ENCODE measurements around the gene DPYD.
"Not testable (repeated sequence)": the region's sequence is repeated elsewhere in the genome, so short reads cannot be mapped to it uniquely, and the experiment has no call there.

Gene DPYD

DNA sequence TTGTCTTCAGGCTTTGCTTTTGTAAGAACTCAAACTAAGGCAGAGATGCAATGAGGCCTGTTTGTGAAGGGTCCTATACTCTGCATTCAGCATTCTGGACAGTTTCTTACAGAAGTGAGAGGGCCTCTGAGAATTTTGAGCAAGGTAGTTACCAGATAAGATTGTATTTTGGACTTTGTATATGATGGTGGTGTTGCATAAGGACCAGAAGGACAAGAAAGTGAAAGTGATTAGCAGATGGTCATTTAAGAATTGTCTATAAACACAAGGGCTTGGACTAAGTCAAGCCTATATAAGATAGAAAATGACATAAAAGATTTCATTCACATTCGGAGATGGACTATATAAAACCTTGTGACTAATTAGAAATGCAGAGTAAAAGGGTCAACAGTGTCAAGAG is 662.2 kb downstream of the DPYD start:
- no peak for DNase-seq

DNA sequence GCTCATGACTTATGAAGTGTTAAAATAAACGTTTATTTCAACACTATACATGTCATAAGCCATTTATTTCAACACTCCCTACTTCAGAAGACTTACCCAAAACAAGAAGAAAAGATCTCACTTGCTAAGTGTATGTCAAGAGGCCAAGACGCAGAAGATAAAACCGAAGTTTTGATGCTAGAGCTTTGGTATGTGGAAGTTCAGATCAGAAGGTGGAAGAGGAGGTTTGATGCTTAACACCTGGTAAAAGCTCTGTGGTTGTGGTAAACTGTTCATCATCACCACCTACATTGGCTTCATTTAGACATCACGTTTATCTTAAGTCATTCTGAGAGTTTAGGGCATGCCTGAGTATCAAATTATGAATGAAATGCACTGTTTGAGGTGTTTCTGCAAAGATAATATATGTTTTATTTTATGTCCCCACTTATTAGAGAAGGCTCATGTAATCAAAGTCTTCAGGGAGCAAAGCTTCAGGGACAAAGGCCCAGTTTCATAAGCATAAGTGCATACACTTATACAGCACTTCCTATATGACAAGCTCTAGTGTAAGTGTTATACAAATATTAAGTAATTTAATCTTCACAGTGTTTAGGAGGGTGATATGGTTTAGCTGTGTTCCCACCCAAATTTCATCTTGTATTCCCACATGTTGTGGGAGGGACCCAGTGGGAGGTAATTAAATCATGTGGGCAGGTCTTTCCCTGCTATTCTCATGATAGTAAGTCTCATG is 665.9 kb downstream of the DPYD start:
- DNase-seq: no peak

DNA sequence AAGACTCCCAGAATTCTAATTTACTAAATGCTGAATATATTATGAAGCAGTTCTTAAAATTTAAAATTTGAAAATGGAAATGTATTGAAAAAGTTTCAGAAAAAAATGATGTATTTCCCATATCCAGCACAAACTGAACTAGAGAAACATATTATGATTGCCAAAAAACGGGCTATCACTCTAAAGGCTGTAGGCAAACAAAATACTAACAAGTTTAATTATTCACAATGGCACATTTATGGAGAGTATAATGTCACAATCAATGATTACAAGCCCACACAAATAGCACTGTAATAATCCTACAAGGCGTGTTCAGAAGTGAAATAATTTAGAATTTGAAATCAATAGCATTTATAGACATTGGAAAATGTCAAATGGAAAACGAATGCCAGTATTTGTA is 667.9 kb downstream of the DPYD start:
- no peak for DNase-seq

DNA sequence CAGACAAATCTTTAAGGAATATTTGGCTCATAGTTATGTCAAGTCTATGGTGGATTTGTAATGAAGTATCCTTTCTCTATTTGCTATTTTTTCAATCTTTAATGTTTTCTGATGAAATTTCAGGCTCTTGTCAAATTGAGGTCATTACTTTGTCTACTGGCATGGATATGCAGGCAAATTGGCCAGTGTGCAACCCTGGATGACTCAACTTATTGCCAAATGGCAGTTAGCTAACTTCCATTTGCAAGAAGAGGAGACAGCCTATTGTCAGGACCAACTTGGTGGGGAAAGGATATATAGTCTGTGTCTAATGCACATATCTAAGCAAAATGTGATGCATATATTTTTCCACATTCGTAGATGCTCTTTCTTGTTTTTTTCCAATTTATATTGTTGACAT is 668.8 kb downstream of the DPYD start:
- DNase-seq: no peak

DNA sequence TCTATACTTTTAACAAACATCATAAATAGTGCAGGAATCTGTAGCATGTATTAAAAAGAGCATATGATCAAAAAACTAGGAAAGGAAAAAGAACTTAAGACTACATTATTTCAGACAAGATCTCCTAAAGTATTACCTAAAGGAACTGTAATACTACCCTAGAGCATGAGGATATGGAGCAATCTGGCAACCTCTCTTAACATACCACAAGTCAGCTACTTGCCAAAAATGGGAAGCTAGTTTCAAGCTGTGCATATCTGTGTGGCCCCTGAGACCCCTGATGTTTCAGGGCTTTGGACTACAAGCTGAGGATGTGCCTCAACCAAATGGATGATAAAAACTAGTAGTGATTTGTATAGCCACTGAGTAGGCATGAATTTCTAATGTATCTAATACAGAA is 673.6 kb downstream of the DPYD start:
- no peak for DNase-seq

DNA sequence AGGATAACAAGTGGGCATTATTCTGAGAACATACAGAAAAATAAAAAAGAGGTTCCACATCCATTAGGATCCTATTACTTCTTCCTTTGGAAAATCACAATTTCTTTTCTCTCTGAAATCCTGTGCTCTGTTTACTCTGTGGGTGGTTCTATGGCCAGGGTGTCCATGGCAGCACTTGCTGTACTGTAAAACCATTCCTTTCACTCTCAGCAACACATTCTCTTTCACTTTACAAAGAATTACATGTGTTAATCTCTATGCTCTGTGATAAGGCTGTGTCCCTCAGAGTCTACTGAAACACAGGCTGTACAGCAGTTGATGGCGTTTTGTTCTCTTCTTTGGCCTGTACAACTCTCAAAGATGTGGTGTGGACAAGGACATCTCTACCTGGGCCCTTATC is 675.2 kb downstream of the DPYD start:
- DNase-seq: no peak

DNA sequence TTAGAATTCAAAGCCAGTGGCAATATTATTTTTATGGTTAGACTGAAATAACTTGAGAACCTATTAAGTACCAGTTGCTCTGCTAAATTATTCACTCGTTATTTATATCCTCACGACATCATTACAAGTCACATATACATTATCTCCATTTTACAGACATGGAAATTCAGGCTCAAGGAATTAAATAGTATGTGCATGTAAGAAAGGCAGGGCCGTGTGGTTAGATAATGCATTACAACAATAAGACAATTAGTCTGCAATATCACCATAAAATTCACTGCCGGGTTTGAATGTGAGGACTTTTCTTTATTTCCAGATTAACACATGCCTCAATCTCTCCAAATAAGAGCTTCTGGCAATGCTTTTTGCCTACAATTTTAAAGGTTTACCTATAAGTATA is 675.8 kb downstream of the DPYD start:
- DNase-seq: no peak

DNA sequence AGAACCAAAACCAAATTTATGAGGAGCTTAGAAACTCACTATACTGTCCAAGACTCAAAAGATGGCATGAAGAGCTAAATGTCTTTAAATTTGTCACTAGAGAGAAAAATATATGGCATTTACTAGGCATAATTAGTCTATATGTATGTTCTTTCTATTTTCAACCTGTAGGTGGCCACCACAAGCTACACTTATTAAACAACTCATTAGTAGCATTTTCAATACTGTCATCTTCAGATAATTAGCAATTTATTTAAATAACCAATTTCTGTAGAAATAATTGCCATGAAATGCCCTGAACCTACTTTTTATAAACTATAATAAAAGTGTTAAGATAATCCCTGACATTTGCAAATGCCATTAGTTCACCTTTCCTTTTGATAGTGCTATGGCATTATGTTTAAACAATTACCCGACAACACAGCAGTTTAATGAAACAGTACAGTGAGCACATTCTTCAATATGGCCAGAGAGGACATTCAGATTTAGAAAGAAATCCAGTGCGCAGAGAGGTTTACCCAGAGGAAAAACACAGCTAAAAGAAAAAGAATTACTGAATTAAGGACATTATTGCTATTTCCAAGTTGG is 676.8 kb downstream of the DPYD start:
- DNase-seq: no peak

DNA sequence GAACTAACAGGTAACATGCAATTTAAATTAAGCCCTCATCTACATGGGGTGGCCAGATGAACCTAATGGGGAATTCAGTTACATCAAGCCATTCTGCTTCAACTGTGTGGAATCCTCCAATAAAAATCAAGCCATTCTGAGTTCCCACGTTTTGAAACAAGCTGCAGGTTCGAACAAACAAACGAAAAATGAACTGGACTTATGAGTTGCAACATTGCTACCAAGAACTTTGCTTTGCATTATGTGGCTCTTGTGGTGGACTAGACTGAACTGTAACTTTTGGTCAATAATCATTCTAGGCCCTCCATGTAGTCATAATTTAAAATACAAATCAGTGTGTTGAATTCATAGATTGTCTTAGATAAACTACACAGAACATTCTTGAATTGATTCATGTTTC is 682.0 kb downstream of the DPYD start:
- DNase-seq: no peak

DNA sequence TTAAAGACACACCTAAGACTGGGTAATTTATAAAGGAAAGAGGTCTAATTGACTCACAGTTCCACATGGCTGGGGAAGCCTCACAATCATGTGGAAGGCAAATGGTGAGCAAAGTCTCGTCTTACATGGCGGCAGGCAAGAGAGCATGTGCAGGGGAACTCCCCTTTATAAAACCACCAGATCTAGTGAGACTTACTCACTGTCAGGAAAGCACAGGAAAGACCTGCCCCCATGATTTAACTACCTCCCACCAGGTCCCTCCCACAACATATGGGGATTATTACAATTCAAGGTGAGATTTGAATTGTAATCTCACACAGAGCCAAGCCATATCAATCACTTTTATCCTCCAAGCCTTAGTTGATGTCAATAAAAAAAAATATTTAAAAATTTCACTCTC is 689.5 kb downstream of the DPYD start:
- not testable (repeated sequence) for DNase-seq

DNA sequence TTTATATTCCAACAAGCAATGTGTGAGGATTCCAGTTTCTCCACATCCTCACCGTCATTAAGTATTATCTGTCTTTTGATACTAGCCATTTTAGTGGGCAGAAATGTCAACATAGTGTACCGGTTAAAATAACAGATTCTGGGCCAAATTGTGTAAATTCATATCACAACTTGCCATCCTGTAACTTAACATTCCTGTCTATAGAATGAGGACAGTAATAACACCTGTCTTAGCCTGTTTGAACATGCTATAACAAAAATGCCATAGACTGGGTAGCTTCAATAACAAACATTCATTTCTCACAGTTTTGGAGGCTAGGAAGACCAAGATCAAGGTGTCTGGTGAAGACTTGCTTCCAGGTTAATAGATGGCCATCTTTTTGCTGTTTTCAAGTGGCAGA is 708.2 kb downstream of the DPYD start:
- DNase-seq: no peak

DNA sequence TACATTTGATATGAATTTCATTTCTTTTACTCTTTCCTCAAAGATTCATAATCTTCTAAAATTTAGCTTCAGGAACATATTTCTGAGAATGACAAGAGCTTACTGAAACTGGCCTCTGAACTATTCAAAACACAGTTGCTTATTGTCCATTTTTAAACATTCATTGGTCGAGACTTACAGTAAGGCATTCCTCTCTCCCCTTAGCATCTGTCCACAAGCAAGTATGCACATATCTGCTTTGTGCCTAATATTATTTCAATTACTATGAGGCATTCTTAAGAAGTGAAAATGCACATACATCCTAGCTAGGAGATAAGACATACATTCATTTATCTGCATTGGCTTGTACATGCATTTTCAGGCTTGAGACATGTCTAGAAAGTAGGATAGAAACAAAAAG is 710.5 kb downstream of the DPYD start:
- DNase-seq: no peak

DNA sequence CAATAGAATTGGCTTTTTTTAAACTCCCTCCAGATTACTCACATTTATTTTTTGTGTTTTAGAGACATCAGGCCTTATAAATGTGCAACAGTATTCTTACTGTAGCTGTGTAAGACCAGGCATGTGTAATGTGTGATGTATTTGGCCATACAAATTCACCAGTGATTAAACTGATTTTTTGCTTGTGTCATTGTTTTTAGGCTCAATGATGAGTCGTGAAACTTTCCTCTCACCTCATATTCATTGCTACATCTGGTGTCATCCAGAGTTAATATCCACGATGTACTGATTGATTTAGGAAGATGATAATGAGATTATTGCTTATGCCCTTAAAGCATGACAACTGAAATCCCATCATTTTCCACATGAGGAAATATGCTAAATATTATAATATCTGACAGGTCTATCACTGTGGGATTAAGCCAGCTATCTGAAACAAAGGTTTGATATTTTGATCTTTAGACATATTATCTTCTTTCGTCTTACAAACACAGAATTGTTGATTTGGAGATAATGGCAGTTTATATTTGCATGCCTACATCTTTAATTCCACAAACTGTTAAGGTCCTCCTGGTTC is 711.4 kb downstream of the DPYD start:
- DNase-seq: no peak

DNA sequence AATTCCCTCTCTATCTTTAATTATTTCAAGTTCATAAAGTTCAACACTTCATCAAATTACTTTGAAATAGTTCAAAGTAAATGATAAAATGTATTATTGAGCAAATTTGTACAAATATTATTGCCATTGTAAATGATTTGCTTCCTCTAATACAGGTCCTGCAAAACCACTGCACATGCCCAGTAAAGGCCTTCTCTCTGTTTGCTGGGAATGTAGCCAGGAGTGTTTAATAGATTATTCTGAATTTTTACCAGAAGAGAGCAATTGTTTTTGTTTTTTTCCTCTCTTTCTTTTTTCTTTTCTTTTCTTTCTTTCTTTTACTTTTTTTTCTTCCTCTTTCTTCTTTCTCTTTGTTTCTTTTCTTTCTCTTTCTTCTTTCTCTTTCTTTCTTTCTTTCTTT is 713.0 kb downstream of the DPYD start:
- DNase-seq: no peak

DNA sequence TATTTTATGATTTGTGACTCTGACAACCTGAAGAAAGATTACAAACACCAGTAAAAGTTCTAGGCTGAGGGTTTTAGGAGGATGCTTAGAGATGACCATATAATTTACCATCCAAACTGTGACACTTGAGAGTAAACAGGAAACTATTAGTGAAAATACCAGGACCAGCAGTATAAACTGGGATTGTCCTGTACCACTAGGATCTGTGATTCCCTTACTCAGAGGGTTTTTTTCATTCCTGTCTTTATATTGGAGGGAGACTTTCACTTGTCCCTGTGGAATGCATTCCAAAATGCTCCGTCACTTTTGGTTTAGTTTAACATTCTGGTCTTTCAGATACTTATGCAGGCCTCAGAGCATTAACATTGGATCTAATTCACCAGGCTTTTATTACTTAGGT is 716.4 kb downstream of the DPYD start:
- DNase-seq: no peak

DNA sequence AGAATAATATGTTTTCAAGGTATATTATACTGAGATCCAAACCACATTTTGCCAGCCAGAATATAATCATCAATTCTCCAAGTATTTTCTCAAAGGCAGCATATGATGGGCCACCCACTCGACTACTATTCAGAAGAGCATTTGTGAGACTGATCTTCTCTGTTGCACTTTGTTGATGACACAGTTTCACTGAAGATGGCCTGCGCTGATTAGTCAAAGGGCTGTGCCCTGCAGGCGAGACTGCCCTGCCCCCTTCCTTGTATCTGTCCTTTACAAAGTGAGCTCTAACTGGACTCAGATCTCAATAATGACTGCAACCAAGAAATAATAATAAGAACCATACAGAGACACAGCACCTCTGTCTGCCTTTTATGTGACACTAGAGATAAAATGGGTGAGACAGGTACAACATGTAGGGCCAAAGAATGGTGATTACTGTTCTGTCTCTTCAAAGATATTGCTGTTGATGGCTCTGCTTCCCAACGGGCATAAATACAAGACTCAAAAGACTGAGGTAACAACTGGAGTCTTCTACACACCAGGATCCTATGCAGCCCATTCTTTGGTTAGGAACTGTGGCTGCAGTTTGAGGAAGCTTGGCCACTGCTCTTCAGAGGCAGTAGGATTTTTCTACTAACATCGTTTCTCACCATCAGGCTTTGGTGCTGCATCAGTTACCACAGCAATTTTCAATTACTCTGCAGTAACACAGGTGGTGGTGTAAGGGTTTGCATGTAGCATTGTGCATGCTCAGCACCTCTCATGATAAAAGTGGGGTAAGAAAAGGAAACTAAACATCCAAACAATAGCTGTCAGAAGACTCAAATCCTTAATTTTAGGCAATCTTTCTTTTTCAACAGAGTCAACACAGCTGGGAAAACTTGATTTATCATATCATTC is 718.1 kb downstream of the DPYD start:
- DNase-seq: no peak

DNA sequence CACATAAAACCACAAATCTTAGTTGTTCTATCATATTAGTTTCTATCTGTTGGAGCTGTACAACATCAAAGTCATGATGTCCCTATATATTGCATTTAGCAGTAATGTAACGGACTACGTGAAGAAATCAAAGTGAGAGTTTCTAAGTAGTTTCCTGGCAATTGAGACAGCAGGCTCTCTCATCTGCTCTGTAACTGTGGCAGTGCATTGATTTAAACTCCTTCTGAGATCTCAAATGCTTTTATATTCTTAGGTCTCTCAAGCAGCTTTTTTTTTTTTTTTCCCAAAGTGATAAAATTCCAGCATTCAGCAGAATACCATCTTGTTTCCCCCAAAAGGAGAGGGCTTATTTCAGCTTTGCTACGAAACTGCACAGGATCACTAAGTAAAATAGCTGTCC is 719.2 kb downstream of the DPYD start:
- no peak for DNase-seq

DNA sequence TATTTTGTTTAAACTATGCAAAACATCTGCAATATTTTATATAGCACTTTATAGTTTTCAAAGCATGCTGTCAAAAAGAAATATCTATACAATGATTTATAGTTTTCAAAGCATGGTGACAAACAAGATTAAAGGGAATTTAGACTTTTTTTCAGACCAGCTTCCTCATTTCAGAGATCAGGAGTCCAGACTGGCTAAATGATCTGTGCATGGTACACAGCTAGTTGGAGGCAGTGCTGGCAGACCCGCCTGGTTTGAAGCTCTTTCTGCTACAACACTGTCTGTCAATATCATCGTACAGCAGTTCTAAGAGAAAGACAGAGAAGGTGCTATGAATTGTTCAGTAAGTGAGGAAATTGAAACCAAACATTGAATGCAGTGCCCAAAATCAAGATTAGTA is 720.2 kb downstream of the DPYD start:
- DNase-seq: no peak

DNA sequence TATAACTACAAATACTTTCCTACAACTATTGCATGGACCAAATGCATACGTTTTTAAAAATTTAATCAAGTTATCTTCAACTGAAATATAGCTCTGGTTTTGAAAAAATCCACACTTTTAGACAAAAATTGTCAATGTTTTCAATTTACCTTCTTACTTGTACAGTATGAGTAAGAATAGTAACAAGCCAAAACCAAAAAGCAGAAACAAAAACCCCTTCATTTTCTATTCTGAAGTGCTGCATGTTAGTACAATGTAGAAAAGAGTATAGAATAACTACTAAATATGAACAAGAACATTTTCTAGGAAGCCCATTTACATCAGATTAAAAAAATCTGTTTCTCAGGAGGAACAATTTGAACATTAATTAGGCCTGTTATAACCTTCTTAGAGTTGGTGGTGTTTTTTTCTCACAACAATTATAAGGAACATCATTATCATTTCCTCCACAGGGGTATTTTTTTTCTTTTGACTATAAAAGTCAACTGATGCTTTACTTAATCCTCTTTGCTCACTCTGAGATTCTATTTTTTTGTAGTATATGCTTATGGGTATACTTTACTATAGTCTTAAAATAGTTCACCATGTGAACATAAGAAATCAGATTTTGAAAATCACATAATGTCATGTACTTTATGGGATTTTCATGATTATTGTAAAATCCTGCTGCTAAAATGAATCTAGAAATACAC is 723.9 kb downstream of the DPYD start:
- DNase-seq: no peak

DNA sequence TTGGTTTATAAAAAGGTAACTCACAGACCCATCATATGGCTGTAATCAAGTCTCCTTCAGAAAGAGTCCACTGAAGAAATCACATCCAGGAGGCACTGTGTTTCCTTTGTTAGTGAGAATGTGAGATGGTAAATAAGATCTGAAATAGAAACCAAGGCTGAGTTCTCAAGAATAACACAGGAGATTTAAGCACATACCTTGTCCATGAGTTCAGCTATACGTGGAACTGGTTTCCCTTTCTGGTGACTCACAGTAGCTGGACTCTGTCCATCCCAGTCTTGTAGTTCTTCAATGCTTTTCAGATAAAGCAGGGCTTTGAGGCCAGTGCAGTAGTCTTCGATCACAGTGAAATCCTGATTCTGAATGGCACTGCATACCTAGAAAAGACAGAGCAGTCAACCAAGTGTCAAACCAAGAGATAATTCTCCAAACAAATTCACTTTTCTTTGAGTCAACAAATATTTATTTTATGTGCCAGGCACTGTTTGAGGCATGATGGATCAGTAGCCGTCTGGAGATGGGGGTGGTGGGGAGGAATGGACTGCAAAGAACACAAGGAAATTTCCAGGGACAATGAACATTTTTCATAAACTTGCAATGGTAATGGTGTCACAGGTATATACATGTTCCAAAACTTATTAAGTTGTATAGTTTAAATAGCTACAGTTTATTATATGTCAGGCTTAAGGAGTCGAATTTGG is 727.8 kb downstream of the DPYD start:
- DNase-seq: no peak

DNA sequence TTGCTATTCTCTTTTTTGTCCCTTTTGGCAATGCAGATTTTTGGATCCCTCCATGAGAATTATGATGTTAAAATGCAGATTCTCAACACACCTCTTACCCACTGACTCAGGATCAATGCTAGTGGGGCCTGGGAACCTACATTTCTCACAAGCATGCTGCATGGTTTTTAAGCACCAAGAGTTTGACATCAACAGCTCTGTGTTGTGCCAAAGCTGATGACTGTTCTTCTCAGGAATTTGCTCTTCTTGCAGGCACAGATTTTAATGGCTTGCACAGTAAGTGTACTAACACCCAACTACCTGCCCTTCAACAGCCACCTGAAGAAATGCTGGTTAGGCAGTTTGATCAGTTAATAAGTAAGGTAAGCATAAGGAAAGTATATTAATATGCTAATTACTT is 730.5 kb downstream of the DPYD start:
- DNase-seq: no peak

DNA sequence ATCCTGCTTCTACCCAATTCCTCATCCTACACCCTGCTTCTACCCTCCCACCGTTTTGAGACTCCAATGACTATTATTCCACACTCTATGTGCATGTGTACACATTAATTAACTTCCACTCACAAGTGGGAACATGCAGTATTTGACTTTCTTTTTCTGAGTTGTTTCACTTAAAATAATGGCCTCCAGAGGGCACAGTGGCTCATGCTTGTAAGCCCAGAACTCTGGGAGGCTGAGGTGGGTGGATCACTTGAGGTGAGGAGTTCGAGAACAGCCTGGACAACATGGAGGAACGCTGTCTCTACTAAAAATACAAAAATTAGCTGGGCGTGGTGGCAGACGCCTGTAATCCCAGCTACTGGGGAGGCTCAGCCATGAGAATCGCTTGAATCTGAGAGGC is 734.5 kb downstream of the DPYD start:
- DNase-seq: no peak

All from COR-L47 (cell line).